Keratinocyte (primary cell): ENCODE data around the gene FREM2.

ENCODE experiments used
- CTCF ChIP-seq, 3 experiments: IDR thresholded peaks in 1 of 3; conservative IDR thresholded peaks in 1 of 3; optimal IDR thresholded peaks in 1 of 3; 2 replicates in 2 of 3; 3 replicates in 1 of 3; pipeline versions ENCODE3 to v1.5.1; 2011; ENCODE audit warnings: low read length in 3 of 3, mild to moderate bottlenecking in 3 of 3, moderate library complexity in 2 of 3, control low read depth in 1 of 3, inconsistent platforms in 1 of 3; ENCODE audit not compliant: insufficient read depth in 2 of 3; ENCODE audit errors: extremely low read depth in 1 of 3
- EZH2 ChIP-seq: IDR thresholded peaks from one replicate; pipeline ENCODE4 v1.6.1; 2012; ENCODE audit warnings: inconsistent platforms, mild to moderate bottlenecking, low read length, moderate library complexity

- TF ChIP-seq EZH2 (no peak), CTCF (optimal IDR thresholded peaks at IDR 0.05 in 1 of 3, IDR thresholded peaks at IDR 0.05 in 1 of 3, conservative IDR thresholded peaks at IDR 0.05 in 1 of 3; ENCODE audit: extremely low read depth in 1 of 3, insufficient read depth in 2 of 3, low read length in 3 of 3) (no peak)
Measured at GRCh38 chr13:38755793-38756192, 68.9 kb downstream of the FREM2 start.
